ENCODE data around the gene OSBPL10.
"Not testable (repeated sequence)": the region's sequence is repeated elsewhere in the genome, so short reads cannot be mapped to it uniquely, and the experiment has no call there.

OSBPL10 gene

DNA sequence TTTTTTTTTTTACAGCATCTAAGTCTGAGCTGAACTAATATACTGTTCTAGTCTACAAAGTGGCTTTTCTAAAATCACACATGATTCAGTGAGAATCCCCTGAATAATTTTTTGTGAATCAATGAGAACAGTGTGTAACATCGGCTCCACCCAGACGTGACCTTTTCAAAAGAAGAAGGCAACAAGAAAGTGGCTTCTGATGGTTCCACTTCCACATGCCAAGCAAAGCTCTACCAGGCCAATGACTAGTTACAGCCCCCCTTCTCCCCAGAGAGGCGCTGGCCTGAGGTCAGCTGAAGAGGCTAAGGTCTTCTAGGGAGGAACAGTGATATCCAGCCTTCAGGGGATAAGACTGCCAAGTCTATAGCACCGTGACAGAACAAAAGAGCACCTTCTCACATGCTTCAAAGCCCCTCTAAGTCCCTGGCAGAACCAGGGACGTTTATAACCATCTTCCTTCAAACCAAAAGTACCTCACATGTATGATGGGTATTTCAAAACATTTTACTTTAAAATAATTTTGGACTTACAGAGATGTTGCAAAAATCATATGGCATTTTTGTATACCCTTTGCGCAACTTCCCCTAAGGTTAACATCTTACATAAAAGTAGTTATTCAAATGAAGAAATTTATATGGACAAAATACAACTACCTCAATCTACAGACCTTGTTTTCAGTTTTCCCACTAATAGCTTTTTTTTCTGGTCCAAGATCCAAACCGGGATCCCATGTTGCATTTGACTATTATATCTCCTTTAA is 177.9 kb downstream of the OSBPL10 start:
- DNase-seq = peak; percentile 51 to 75

DNA sequence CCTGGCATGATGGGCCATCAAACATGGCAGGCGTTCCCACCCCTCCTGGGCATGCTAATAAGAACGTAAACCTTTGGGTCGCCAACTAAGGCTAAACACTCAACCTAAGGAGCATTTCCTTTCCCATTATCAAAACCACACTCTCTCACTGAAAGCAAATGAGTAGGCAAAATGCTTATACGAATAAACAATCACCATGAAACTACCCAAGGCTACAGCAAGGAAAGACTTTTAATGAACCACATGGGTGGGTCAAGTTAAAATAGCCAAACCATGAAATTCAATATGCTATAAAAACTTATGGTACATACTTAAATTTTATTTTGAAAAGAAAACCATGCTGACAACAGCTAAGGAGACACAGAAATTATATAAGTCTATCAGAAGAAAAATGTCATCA is 180.6 kb downstream of the OSBPL10 start:
- no peak for DNase-seq

DNA sequence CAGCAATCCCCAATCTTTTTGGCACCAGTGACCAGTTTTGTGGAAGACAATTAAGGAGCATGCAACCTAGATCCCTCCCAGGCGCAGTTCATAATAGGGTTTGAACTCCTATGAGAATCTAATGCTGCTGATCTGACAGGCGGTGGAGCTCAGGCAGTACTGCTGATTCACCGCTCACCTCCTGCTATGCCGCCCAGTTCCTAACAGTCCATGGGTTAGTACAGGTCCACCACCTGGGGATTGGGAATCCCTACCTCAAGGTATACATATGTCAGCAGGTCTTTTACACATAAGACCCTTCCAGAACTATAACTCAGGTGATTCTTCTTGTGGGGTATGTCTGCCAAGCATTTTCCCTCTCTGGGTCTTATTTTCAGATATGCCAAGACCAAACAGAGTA is 182.2 kb downstream of the OSBPL10 start:
- DNase-seq = no peak

DNA sequence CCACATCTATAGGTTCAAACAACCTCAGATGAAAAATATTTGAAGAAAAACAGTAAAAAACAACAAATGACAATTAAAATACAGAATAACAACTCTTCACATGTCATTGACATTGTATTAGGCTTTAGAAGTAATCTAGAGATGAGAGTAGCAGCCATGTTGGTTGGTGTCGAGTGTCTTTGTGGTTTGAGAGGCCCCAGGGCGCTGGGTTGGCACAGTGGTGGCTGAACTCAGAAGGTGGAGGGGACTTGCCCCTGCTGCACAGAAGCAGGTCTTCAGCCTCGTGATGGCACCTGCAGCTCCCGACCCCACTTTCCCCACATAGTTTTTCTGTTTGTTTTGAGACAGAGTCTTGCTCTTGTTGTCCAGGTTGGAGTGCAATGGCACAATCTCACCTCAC is 187.2 kb downstream of the OSBPL10 start:
- DNase-seq = no peak

DNA sequence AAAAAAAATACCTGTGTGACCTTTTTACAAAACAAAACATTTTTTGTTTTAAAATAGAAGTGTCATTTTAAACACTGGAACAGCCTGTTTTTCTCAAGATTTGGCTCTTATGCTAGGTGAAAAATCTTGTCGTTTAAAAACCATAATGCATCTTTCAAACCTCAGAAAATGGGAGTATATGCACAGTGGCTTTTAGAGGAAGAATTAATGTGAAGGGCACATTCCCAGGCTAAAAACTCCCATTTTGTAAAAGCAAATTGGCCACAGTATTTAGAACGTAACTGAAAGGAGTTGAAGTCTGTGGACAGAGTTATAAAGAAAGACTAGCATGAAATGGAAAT is 190.0 kb downstream of the OSBPL10 start:
- no peak for DNase-seq

GRCh38 chr3:31790193-31791089 is 190.6 kb downstream of the OSBPL10 start:
- no peak for DNase-seq

DNA sequence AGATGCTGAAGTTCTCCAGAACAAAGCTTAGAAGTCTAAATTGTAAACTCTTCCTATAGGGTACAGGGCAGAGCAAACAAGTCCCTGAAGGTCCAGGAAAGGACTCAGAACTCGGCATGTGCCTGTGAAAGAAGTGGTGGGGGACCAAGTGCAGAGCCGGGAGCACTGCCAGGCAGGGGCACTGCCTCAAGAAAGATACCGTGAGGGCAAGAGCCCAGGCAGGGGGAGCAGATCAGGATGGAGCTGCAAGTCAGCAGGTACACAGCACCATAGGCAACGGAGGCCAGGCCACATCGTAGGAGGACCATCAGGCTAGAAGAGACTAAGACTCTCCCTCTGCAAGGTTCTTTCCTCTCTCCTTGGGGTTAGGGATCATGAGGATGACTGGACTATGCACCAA is 191.6 kb downstream of the OSBPL10 start:
- DNase-seq = no peak

- DNase-seq = no peak
Observed at GRCh38 chr3:31785734-31786133, 195.3 kb downstream of the OSBPL10 start.

GRCh38 chr3:31785286-31785685 is 195.8 kb downstream of the OSBPL10 start:
- no peak for DNase-seq

- not testable (repeated sequence) for DNase-seq
Observed at GRCh38 chr3:31783851-31784250, 197.2 kb downstream of the OSBPL10 start.

GRCh38 chr3:31782306-31782705 is 198.8 kb downstream of the OSBPL10 start:
- not testable (repeated sequence) for DNase-seq

DNA sequence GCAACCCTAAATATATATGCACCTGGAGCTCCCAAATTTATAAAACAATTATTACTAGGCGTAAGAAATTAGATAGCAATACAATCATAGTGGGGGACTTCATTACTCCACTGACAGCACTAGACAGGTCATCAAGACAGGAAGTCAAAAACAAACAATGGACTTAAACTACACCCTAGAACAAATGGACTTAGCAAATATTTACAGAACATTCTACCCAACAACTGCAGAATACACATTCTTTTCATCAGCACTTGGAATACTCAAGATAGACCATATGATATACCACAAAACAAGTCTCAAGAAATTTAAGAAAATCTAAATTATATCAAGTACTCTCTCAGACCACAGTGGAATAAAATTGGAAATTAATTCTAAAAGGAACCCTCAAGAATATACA is 201.5 kb downstream of the OSBPL10 start:
- no peak for DNase-seq

GRCh38 chr3:31777887-31778286 is 203.2 kb downstream of the OSBPL10 start:
- no peak for DNase-seq

GRCh38 chr3:31777092-31777491 is 204.0 kb downstream of the OSBPL10 start:
- no peak for DNase-seq

- no peak for DNase-seq
Observed at GRCh38 chr3:31776016-31776415, 205.0 kb downstream of the OSBPL10 start.

GRCh38 chr3:31775383-31775782 is 205.7 kb downstream of the OSBPL10 start:
- DNase-seq = no peak

GRCh38 chr3:31772758-31773473 is 208.1 kb downstream of the OSBPL10 start:
- peak in 1 of 2 donors; percentile 10 for DNase-seq

DNA sequence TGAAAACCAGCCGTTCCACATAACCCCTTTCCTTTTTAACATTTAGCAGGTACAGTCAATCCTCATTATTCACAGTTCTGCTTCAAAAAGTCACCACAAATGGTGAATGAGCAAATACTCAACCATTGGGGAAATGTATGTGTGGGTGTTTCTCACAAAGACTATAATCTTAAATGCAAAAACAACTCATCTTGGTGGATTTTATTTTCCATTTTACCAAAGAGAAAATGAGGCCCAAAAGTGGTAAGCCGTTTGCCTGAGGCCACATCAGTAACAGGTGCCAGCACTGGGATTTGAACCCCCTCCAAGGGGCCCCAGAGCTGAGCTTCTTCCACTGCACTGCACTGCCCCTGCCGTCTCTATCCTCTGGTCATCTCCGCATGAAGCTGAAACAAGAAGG is 208.8 kb downstream of the OSBPL10 start:
- no peak for DNase-seq

DNA sequence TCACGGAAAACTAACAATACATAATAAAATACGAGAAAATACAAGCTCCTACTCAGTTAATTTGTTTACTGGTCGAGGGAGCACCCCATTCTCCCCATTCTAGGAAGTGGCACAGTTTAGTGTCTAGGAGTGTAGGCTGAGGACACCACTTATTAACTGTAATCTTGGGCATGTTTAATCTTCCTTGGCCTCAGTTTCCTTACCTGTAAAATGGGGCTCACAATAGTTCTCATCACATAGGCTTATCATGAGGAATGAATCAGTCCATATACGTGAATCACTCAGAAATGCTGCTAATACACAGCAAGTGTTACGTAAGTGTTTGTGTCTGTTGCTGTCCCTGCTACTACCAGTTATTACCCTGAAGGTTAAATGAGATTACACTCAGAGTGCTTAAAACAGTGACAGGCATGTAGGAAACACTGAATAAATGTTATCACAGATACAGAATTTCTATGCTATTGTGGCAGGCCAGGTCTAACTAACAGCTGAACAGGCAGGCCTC is 210.2 kb downstream of the OSBPL10 start:
- DNase-seq = no peak

- DNase-seq = peak; percentile 22 to 80
Observed at GRCh38 chr3:31768479-31769125, 212.5 kb downstream of the OSBPL10 start.

DNA sequence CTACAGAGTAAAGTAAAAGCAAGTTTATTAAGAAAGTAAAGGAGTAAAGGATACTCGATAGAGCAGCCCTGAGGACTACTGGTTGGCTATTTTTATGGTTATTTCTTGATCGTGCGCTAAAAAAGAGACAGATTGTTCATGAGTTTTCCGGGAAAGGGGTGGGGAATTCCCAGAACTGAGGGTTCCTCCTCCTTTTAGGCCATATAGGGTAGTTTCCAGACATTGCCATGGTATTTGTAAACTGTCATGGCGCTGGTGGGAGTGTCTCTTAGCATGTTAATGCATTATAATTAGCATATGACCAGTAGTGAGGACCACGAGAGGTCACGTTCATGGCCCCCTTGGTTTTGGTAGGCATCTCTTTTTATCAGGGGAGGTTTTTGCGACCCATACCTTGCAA is 213.1 kb downstream of the OSBPL10 start:
- DNase-seq = peak; percentile 12 to 15

GRCh38 chr3:31766669-31767068 is 214.4 kb downstream of the OSBPL10 start:
- DNase-seq = no peak

DNA sequence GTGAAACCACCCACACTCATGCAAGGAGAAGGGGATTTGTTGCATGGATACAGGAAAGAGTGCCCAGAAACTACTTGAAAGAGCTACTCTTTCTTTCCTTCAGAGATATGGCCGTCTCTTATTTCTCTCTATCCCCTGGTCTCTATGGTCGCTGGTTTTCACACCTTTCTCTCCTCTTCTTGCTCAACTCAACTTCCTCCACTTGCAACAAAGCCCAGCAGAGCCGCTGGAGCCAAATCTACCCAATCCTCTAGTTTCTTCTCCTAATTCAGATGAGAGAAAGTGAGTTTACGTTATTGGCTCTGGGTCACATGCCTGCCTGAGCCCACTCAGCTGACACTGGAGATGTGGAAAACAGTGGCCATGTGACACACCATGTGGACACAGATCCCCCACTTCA is 215.2 kb downstream of the OSBPL10 start:
- DNase-seq = no peak

All from inflammatory macrophage treated with lipopolysaccharide for 1 hour (primary cell).